H1 (cell line): Measurements from ENCODE around the gene CYP1A2. TPM values are rescaled to one million over a fixed set of nuclear protein-coding genes. Genes with fewer than 3 reads are reported as not detected.

Experiments used
- CTCF ChIA-PET: fragments of 300-600 bp; sonication (Branson Sonifier 250); formaldehyde crosslinking; loops from one replicate; lab custom pipeline; 2021; ENCODE audit not compliant: partially characterized antibody; lab: Charles Lee
- POLR2A ChIA-PET: fragments of 300-600 bp; sonication (Branson Sonifier 250); formaldehyde crosslinking; loops from one replicate; lab custom pipeline; 2021; ENCODE audit warnings: inconsistent platforms; ENCODE audit not compliant: partially characterized antibody; lab: Charles Lee
- DNase-seq, 2 experiments: peaks; one replicate each; pipeline versions ENCODE4 v3.0.0 to v3.0.0-alpha.2; 2010 to 2022; ENCODE audit warnings: low spot score in 2 of 2, low read depth in 1 of 2, mixed read lengths in 1 of 2
- FAIRE-seq: peaks from 2 replicates; lab custom pipeline; 2011; peaks lifted over from hg19 to GRCh38; lab: Jason Lieb, UNC
- H2AFZ ChIP-seq: 2 replicates; pipeline ENCODE4 v1.8.1; 2012; ENCODE audit warnings: low read length, inconsistent platforms
- H2AK5ac ChIP-seq: 2 replicates; pipeline ENCODE4 v1.6.1; 2013; ENCODE audit warnings: low read depth, low read length
- H2BK120ac ChIP-seq: replicated peaks from 2 replicates; pipeline ENCODE3; 2013; ENCODE audit warnings: low read depth, low read length, inconsistent platforms
- H2BK12ac ChIP-seq: 2 replicates; pipeline ENCODE4 v1.6.1; 2013; ENCODE audit warnings: low read depth, low read length
- H2BK15ac ChIP-seq: 2 replicates; pipeline ENCODE4 v1.6.1; 2013; ENCODE audit warnings: low read length
- H2BK20ac ChIP-seq: 2 replicates; pipeline ENCODE4 v1.6.1; 2013; ENCODE audit warnings: low read length
- H2BK5ac ChIP-seq: 2 replicates; pipeline ENCODE4 v1.6.1; 2013; ENCODE audit warnings: low read depth, low read length
- H3K14ac ChIP-seq: 2 replicates; pipeline ENCODE4 v1.6.1; 2013; ENCODE audit warnings: inconsistent platforms; ENCODE audit not compliant: insufficient read length
- H3K18ac ChIP-seq: 2 replicates; pipeline ENCODE4 v1.6.1; 2013; ENCODE audit warnings: low read length; ENCODE audit errors: extremely low read depth
- H3K23ac ChIP-seq: 2 replicates; pipeline ENCODE4 v1.6.1; 2013; ENCODE audit warnings: inconsistent platforms; ENCODE audit not compliant: insufficient read length
- H3K23me2 ChIP-seq: 2 replicates; pipeline ENCODE4 v1.6.1; 2013; ENCODE audit warnings: low read depth, low read length
- H3K27ac ChIP-seq: 2 replicates; pipeline ENCODE4 v1.6.1; 2011; ENCODE audit warnings: low read depth, low read length, inconsistent platforms
- H3K27me3 ChIP-seq, 4 experiments: replicated peaks in 1 of 4; 1 replicate in 1 of 4; 2 replicates in 3 of 4; pipeline versions ENCODE4 v1.6.1 to v1.8.1; 2011 to 2013; ENCODE audit warnings: low read length in 3 of 4, mild to moderate bottlenecking in 3 of 4, inconsistent platforms in 2 of 4, mixed read lengths in 2 of 4, moderate library complexity in 1 of 4; ENCODE audit not compliant: control insufficient read depth in 3 of 4, insufficient read depth in 3 of 4; ENCODE audit errors: extremely low read depth in 1 of 4
- H3K36me3 ChIP-seq, 4 experiments: 2 replicates each; pipeline versions ENCODE4 v1.6.1 to v1.8.1; 2011 to 2013; ENCODE audit warnings: mild to moderate bottlenecking in 4 of 4, low read length in 3 of 4, moderate library complexity in 2 of 4, control low read depth in 1 of 4, inconsistent platforms in 1 of 4; ENCODE audit not compliant: insufficient read depth in 4 of 4, control insufficient read depth in 2 of 4
- H3K4ac ChIP-seq: replicated peaks from 2 replicates; pipeline ENCODE3; 2013; ENCODE audit warnings: low read length, low read depth, mixed read lengths, inconsistent platforms; ENCODE audit not compliant: insufficient read length
- H3K4me1 ChIP-seq, 4 experiments: replicated peaks in 1 of 4; 1 replicate in 1 of 4; 2 replicates in 3 of 4; pipeline versions ENCODE4 v1.6.1 to v1.8.1; 2011 to 2013; ENCODE audit warnings: low read length in 3 of 4, inconsistent platforms in 2 of 4, mixed read lengths in 1 of 4; ENCODE audit not compliant: insufficient read depth in 4 of 4, control insufficient read depth in 3 of 4
- H3K4me2 ChIP-seq, 2 experiments: 2 replicates each; pipeline versions ENCODE4 v1.6.1 to v1.8.1; 2011 to 2013; ENCODE audit warnings: low read depth in 2 of 2, low read length in 2 of 2, control low read depth in 1 of 2, inconsistent platforms in 1 of 2, mild to moderate bottlenecking in 1 of 2; ENCODE audit not compliant: insufficient read depth in 1 of 2
- H3K4me3 ChIP-seq, 4 experiments: fragments of 200-600, 300-600 bp in 1 of 4; sonication (generic), shearing (Covaris generic), sonication (Bioruptor Twin) in 1 of 4; 2 replicates each; pipeline versions ENCODE4 v1.5.1 to v1.8.1; 2011 to 2016; ENCODE audit warnings: low read length in 4 of 4, low read depth in 3 of 4, control low read depth in 2 of 4, inconsistent platforms in 2 of 4, mild to moderate bottlenecking in 2 of 4, mixed read lengths in 1 of 4, moderate library complexity in 1 of 4; ENCODE audit not compliant: insufficient read depth in 2 of 4; ENCODE audit errors: extremely low read depth in 1 of 4
- H3K56ac ChIP-seq: replicated peaks from 2 replicates; pipeline ENCODE3; 2013; ENCODE audit warnings: low read depth, mild to moderate bottlenecking, mixed read lengths, low read length, inconsistent platforms; ENCODE audit not compliant: insufficient read length
- H3K79me1 ChIP-seq: 2 replicates; pipeline ENCODE4 v1.6.1; 2013; ENCODE audit warnings: low read depth, low read length, control low read depth
- H3K79me2 ChIP-seq, 2 experiments: 2 replicates each; pipeline versions ENCODE4 v1.6.1 to v1.8.1; 2012 to 2013; ENCODE audit warnings: low read length in 2 of 2, mild to moderate bottlenecking in 2 of 2, inconsistent platforms in 1 of 2; ENCODE audit not compliant: insufficient read depth in 2 of 2, control insufficient read depth in 1 of 2
- H3K9ac ChIP-seq, 4 experiments: replicated peaks in 1 of 4; 1 replicate in 1 of 4; 2 replicates in 3 of 4; pipeline versions ENCODE4 v1.6.1 to v1.8.1; 2011 to 2013; ENCODE audit warnings: low read depth in 3 of 4, low read length in 3 of 4, control low read depth in 2 of 4, mild to moderate bottlenecking in 2 of 4, moderate library complexity in 2 of 4, inconsistent platforms in 1 of 4; ENCODE audit errors: extremely low read depth in 1 of 4
- H3K9me3 ChIP-seq, 2 experiments: 2 replicates each; pipeline versions ENCODE4 v1.6.1 to v1.8.1; 2012 to 2013; ENCODE audit warnings: mild to moderate bottlenecking in 2 of 2, moderate library complexity in 2 of 2, control low read depth in 1 of 2, inconsistent platforms in 1 of 2, low read depth in 1 of 2, low read length in 1 of 2, mixed read lengths in 1 of 2; ENCODE audit not compliant: insufficient read depth in 2 of 2
- H4K20me1 ChIP-seq, 2 experiments: replicated peaks in 1 of 2; 2 replicates each; pipeline versions ENCODE3 to v1.8.1; 2011 to 2013; ENCODE audit warnings: inconsistent platforms in 2 of 2, low read length in 2 of 2, mild to moderate bottlenecking in 1 of 2; ENCODE audit not compliant: insufficient read depth in 2 of 2, control insufficient read depth in 1 of 2
- H4K5ac ChIP-seq: 2 replicates; pipeline ENCODE4 v1.6.1; 2013; ENCODE audit warnings: low read length, low read depth, mixed read lengths, inconsistent platforms; ENCODE audit not compliant: insufficient read length
- H4K8ac ChIP-seq: 2 replicates; pipeline ENCODE4 v1.8.0; 2013; ENCODE audit warnings: mild to moderate bottlenecking, moderate library complexity, low read length, inconsistent platforms; ENCODE audit not compliant: insufficient read depth; ENCODE audit errors: extremely low read depth
- H4K91ac ChIP-seq: replicated peaks from 2 replicates; pipeline ENCODE3; 2013; ENCODE audit warnings: low read length, mixed read lengths, inconsistent platforms; ENCODE audit not compliant: insufficient read length
- CBX8 ChIP-seq: fragments of 300-800, 300-1000 bp; sonication (generic); IDR thresholded peaks from 2 replicates; pipeline ENCODE4 v1.7.1; 2016; ENCODE audit warnings: low read depth, low read length, borderline replicate concordance
- JUND ChIP-seq: IDR thresholded peaks from 2 replicates; pipeline ENCODE4 v1.6.1; 2011; ENCODE audit warnings: mild to moderate bottlenecking, improper control_type of control experiment, low read length
- SUZ12 ChIP-seq: fragments of 200-600 bp; sonication (generic); IDR thresholded peaks from 2 replicates; pipeline ENCODE4 v1.6.1; 2012; ENCODE audit warnings: mild to moderate bottlenecking, inconsistent platforms, low read length, moderate library complexity, mixed read lengths
- TCF12 ChIP-seq: IDR thresholded peaks from 2 replicates; pipeline ENCODE4 v1.6.1; 2011; ENCODE audit warnings: low read depth, mild to moderate bottlenecking, low read length
- WGBS, 2 experiments: shearing (Covaris generic) in 1 of 2; methylation state at CpG; one replicate each; pipeline versions ENCODE4 v1.1.6 to v1.1.7; 2013 to 2015; ENCODE audit warnings: low lambda C conversion rate in 2 of 2, mixed read lengths in 2 of 2, inconsistent platforms in 1 of 2, low coverage in 1 of 2, missing lambda C conversion rate in 1 of 2; ENCODE audit not compliant: insufficient replicate concordance in 2 of 2, insufficient coverage in 1 of 2, insufficient read length in 1 of 2; ENCODE audit errors: extremely low coverage in 1 of 2, missing lambda C conversion rate in 1 of 2; 5-methylcytosine and 5-hydroxymethylcytosine counted together
- polyA plus RNA-seq, 7 experiments: library from polyadenylated mRNA; depleted of rRNA in 3 of 7; stranded (reverse) in 5 of 7; unstranded in 2 of 7; fragments of >200 nt in 5 of 7; fragments of 200-250 nt in 2 of 7; gene quantifications; 1 replicate in 5 of 7; 2 replicates in 1 of 7; 4 replicates in 1 of 7; pipeline versions ENCODE4 v1.2.1 to v1.2.3, GENCODE V29; 2011 to 2013; ENCODE audit warnings: missing spikeins in 2 of 7, mixed read lengths in 2 of 7
- total RNA-seq: library from RNA; stranded (reverse); fragmentation: NEBNext Ultra II Directional; extraction: Animal tissue kit (Norgen Biotek cat#: 25700); gene quantifications from 2 replicates; pipeline ENCODE4 v1.2.1, GENCODE V29; 2021
- TF ChIP-seq, protein P1 (sequence below): IDR thresholded peaks from 2 replicates; pipeline ENCODE4 v1.6.1; 2012; ENCODE audit warnings: low read length, inconsistent platforms

Gene CYP1A2
- total and polyA plus RNA-seq, 2 of the 8 experiments (the other 6 are each of a cell fraction or from before 2014, with no cell fraction given), result not detected

DNA sequence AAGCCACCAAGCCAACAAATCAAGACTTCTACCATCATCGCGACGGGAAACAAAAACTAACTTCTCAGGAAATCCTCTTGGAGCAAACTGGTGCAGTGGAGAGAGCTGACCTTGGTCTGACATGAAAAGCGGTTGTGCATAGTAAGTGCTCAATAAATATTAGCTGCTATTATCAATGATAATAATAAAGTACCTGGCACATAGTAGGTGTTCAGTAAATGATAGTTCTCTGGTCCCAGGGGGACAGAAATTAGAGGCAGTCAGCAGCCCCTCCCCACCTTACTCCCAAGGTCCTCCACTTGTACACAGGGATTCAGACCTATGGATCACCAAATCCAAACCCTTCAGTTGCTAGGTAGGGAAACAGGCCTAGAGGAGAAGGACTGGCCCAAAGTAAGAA lies 27.2 kb downstream of the CYP1A2 start:
- Histone ChIP-seq H3K4me3 (no peak overlapping the region), H3K23me2 (no peaks in the 10 kb centered on the region), H3K9me3 (no peaks in the 10 kb centered on the region), H2AFZ (no peak overlapping the region), H4K8ac (no peak overlapping the region), H2AK5ac (no peak overlapping the region), H4K20me1 (peaks cover 0 to 2% of the 10 kb centered on the region in 2 experiments), H2BK12ac (no peak overlapping the region), H3K9ac (no peak overlapping the region), H3K79me1 (no peaks in the 10 kb centered on the region), H3K36me3 (no peaks in the 10 kb centered on the region), H3K27me3 (peaks cover 0 to 8% (median 5%) of the 10 kb centered on the region in 4 experiments; a peak in 6 of 7 replicates), H2BK20ac (no peak overlapping the region), H4K5ac (no peak overlapping the region), H2BK120ac (no peak overlapping the region), H3K56ac (no peak overlapping the region), H2BK5ac (no peak overlapping the region), H3K18ac (no peak overlapping the region), H3K23ac (no peak overlapping the region), H3K4ac (no peak overlapping the region), H3K4me1 (peaks cover 4 to 15% (median 6%) of the 10 kb centered on the region in 4 experiments), H3K14ac (no peak overlapping the region), H3K4me2 (no peak overlapping the region), H3K79me2 (no peaks in the 10 kb centered on the region), H3K27ac (no peak overlapping the region), H2BK15ac (no peak overlapping the region; the same call in 1 of the 2 replicates), H4K91ac (no peak overlapping the region)
- ChIA-PET CTCF (interaction anchor here (0.9 to 53.7 kb wide), 4 partner anchors 8 to 151 kb away, joined by 3 to 1439 read pairs (median 277); partner anchors contain the start of gene CLK3), POLR2A (interaction anchor here (0.6 kb wide), 1 partner anchor 104 kb away, joined by 3 read pairs; no protein-coding TSS in a partner anchor)
- WGBS, 2 experiments, result 89% methylated on average over 4 of the region's 4 CpGs; no CpG with 5 or more reads in 1 of the 2 experiments
- FAIRE-seq (no peak), DNase-seq (no peak)
- no peak for TF ChIP-seq CBX8
- TF ChIP-seq, protein P1, sequence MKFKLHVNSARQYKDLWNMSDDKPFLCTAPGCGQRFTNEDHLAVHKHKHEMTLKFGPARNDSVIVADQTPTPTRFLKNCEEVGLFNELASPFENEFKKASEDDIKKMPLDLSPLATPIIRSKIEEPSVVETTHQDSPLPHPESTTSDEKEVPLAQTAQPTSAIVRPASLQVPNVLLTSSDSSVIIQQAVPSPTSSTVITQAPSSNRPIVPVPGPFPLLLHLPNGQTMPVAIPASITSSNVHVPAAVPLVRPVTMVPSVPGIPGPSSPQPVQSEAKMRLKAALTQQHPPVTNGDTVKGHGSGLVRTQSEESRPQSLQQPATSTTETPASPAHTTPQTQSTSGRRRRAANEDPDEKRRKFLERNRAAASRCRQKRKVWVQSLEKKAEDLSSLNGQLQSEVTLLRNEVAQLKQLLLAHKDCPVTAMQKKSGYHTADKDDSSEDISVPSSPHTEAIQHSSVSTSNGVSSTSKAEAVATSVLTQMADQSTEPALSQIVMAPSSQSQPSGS, result no peak
- TF ChIP-seq SUZ12, result no peak
- TF ChIP-seq JUND, result no peak
- no peak for TF ChIP-seq TCF12
